SK-N-SH treated with all-trans-retinoic acid at 6 μM for 48 hours (cell line): ENCODE data around the gene INSYN2B.

Source experiments
- ARNTL ChIP-seq: fragments of 450-650 bp; formaldehyde crosslinking; IDR thresholded peaks from 2 replicates; pipeline ENCODE4 v1.5.0; 2020; ENCODE audit warnings: low read depth, mild to moderate bottlenecking, moderate library complexity, borderline replicate concordance
- BACH2 ChIP-seq: fragments of 250-450 bp; sonication (Bioruptor Pico); IDR thresholded peaks from 2 replicates; pipeline ENCODE4 v1.9.0; 2021; ENCODE audit warnings: mild to moderate bottlenecking, borderline replicate concordance
- CREB5 ChIP-seq: fragments of 250-450 bp; sonication (Bioruptor Pico); IDR thresholded peaks from 2 replicates; pipeline ENCODE4 v1.5.1; 2020; ENCODE audit warnings: low read depth, mild to moderate bottlenecking, moderate library complexity
- OSR1 ChIP-seq: fragments of 250-450 bp; sonication (Bioruptor Pico); IDR thresholded peaks from 2 replicates; pipeline ENCODE4 v1.8.0; 2022; ENCODE audit warnings: moderate library complexity, mild to moderate bottlenecking, inconsistent platforms
- PATZ1 ChIP-seq: fragments of 250-450 bp; sonication (Bioruptor Pico); IDR thresholded peaks from 2 replicates; pipeline ENCODE4 v1.8.0; 2020; ENCODE audit warnings: mild to moderate bottlenecking, moderate library complexity, borderline replicate concordance
- PPARA ChIP-seq: fragments of 250-450 bp; sonication (Bioruptor Pico); IDR thresholded peaks from 2 replicates; pipeline ENCODE4 v1.5.0; 2020; ENCODE audit warnings: mild to moderate bottlenecking, borderline replicate concordance
- RARB ChIP-seq: fragments of 250-450 bp; sonication (Bioruptor Pico); IDR thresholded peaks from 2 replicates; pipeline ENCODE4 v1.8.0; 2021; ENCODE audit warnings: mild to moderate bottlenecking, moderate library complexity
- SNAI2 ChIP-seq: fragments of 250-450 bp; sonication (Bioruptor Pico); IDR thresholded peaks from 2 replicates; pipeline ENCODE4 v1.5.0; 2020; ENCODE audit warnings: mild to moderate bottlenecking, moderate library complexity
- TCF4 ChIP-seq: fragments of 250-450 bp; sonication (Bioruptor Pico); IDR thresholded peaks from 2 replicates; pipeline ENCODE4 v1.8.0; 2021; ENCODE audit warnings: mild to moderate bottlenecking, moderate library complexity, borderline replicate concordance
- ZFP3 ChIP-seq: fragments of 250-450 bp; sonication (Bioruptor Pico); IDR thresholded peaks from 2 replicates; pipeline ENCODE4 v1.5.0; 2020; ENCODE audit warnings: mild to moderate bottlenecking, moderate library complexity
- ZFP30 ChIP-seq: fragments of 450-650 bp; formaldehyde crosslinking; IDR thresholded peaks from 2 replicates; pipeline ENCODE4 v1.5.0; 2022; ENCODE audit warnings: mild to moderate bottlenecking, moderate library complexity
- ZNF8 ChIP-seq: fragments of 450-650 bp; formaldehyde crosslinking; IDR thresholded peaks from 2 replicates; pipeline ENCODE4 v1.5.0; 2020; ENCODE audit warnings: mild to moderate bottlenecking, moderate library complexity
- TF ChIP-seq, protein P1 (sequence below): fragments of 250-450 bp; sonication (Bioruptor Pico); IDR thresholded peaks from 2 replicates; pipeline ENCODE4 v1.5.1; 2021; ENCODE audit warnings: mild to moderate bottlenecking, moderate library complexity

GRCh38 chr5:169875091-169875728, 105.1 kb downstream of the INSYN2B start:
- TF ChIP-seq SNAI2 (CRISPR knock-in tag) (no peak), OSR1 (CRISPR knock-in tag) (no peak), TCF4 (no peak), ZFP30 (CRISPR knock-in tag) (no peak), PPARA (CRISPR knock-in tag) (no peak), CREB5 (CRISPR knock-in tag) (no peak), PATZ1 (no peak), ZFP3 (no peak), ARNTL (CRISPR knock-in tag) (no peak), BACH2 (CRISPR knock-in tag) (no peak), RARB (CRISPR knock-in tag) (no peak), ZNF8 (no peak)
- TF ChIP-seq, protein P1, sequence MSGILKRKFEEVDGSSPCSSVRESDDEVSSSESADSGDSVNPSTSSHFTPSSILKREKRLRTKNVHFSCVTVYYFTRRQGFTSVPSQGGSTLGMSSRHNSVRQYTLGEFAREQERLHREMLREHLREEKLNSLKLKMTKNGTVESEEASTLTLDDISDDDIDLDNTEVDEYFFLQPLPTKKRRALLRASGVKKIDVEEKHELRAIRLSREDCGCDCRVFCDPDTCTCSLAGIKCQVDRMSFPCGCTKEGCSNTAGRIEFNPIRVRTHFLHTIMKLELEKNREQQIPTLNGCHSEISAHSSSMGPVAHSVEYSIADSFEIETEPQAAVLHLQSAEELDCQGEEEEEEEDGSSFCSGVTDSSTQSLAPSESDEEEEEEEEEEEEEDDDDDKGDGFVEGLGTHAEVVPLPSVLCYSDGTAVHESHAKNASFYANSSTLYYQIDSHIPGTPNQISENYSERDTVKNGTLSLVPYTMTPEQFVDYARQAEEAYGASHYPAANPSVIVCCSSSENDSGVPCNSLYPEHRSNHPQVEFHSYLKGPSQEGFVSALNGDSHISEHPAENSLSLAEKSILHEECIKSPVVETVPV (CRISPR knock-in tag), result no peak
